ENCODE measurements around the gene JTB.
"Not testable (repeated sequence)": the region's sequence is repeated elsewhere in the genome, so short reads cannot be mapped to it uniquely, and the experiment has no call there.

The JTB gene

GRCh38 chr1:154006136-154006535 lies 28.7 kb upstream of the JTB start:
- in situ Hi-C loops (cut with MboI; ENCODE audit: low pct_unique_long_range_greater_than_20kb, low sequenced_read_pairs, unreplicated experiment), result no loop called here
- no peak for TF ChIP-seq CTCF (IDR thresholded peaks at IDR 0.05; ENCODE audit: extremely low read depth, insufficient read depth, missing control alignments)
- DNase-seq (ENCODE audit: low spot score), result no peak

- TF ChIP-seq CTCF (IDR thresholded peaks at IDR 0.05; ENCODE audit: extremely low read depth, insufficient read depth, missing control alignments), result no peak
- in situ Hi-C loops (cut with MboI; ENCODE audit: low pct_unique_long_range_greater_than_20kb, low sequenced_read_pairs, unreplicated experiment), result no loop called here
These were observed 22.9 kb upstream of the JTB start for GRCh38 chr1:154000420-154000819.

GRCh38 chr1:153996882-153997281 lies 19.4 kb upstream of the JTB start:
- DNase-seq (ENCODE audit: low spot score), result not testable (repeated sequence)
- in situ Hi-C loops (cut with MboI; ENCODE audit: low pct_unique_long_range_greater_than_20kb, low sequenced_read_pairs, unreplicated experiment), result loop anchor here (25.0 kb wide), 1 partner anchor 485 kb away; no protein-coding TSS in a partner anchor

More at GRCh38 chr1:154000420-154000819, 22.9 kb upstream of the JTB start:
- DNase-seq (ENCODE audit: low spot score), result no peak

- DNase-seq (ENCODE audit: low spot score), result no peak
- no peak for TF ChIP-seq CTCF (IDR thresholded peaks at IDR 0.05; ENCODE audit: extremely low read depth, insufficient read depth, missing control alignments)
- in situ Hi-C loops (cut with MboI; ENCODE audit: low pct_unique_long_range_greater_than_20kb, low sequenced_read_pairs, unreplicated experiment), result loop anchor here (25.0 kb wide), 1 partner anchor 483 kb away; no protein-coding TSS in a partner anchor
These were observed 18.2 kb upstream of the JTB start for GRCh38 chr1:153995640-153996039.

GRCh38 chr1:153995202-153995601 lies 17.7 kb upstream of the JTB start:
- TF ChIP-seq CTCF (IDR thresholded peaks at IDR 0.05; ENCODE audit: extremely low read depth, insufficient read depth, missing control alignments), result no peak
- in situ Hi-C loops (cut with MboI; ENCODE audit: low pct_unique_long_range_greater_than_20kb, low sequenced_read_pairs, unreplicated experiment), result loop anchor here (25.0 kb wide), 1 partner anchor 483 kb away; no protein-coding TSS in a partner anchor
- no peak for DNase-seq (ENCODE audit: low spot score)

- TF ChIP-seq CTCF (IDR thresholded peaks at IDR 0.05; ENCODE audit: extremely low read depth, insufficient read depth, missing control alignments), result no peak
- no peak for DNase-seq (ENCODE audit: low spot score)
- in situ Hi-C loops (cut with MboI; ENCODE audit: low pct_unique_long_range_greater_than_20kb, low sequenced_read_pairs, unreplicated experiment), result loop anchor here (25.0 kb wide), 1 partner anchor 480 kb away; no protein-coding TSS in a partner anchor
These were observed 14.3 kb upstream of the JTB start for GRCh38 chr1:153991806-153992205.

- no peak for TF ChIP-seq CTCF (IDR thresholded peaks at IDR 0.05; ENCODE audit: extremely low read depth, insufficient read depth, missing control alignments)
- in situ Hi-C loops (cut with MboI; ENCODE audit: low pct_unique_long_range_greater_than_20kb, low sequenced_read_pairs, unreplicated experiment), result loop anchor here (25.0 kb wide), 1 partner anchor 479 kb away; no protein-coding TSS in a partner anchor
- no peak for DNase-seq (ENCODE audit: low spot score)
These were observed 13.7 kb upstream of the JTB start for GRCh38 chr1:153991151-153991630.
